ENCODE measurements around the gene BPHL.

- TF ChIP-seq CTCF (IDR thresholded peaks at IDR 0.05; ENCODE audit: insufficient read depth, low read length, poor library complexity, severe bottlenecking) (no peak), EZH2phosphoT487 (conservative IDR thresholded peaks at IDR 0.05; ENCODE audit: low read length) (no peak)
Measured at GRCh38 chr6:3194535-3195419, 76.3 kb downstream of the BPHL start.
